Sigmoid colon (tissue), 4 donors: ENCODE results near the gene NDUFB4.

Source experiments
- CTCF ChIP-seq, 4 experiments: fragments of 450-650 bp in 3 of 4; fragments of 200-600 bp in 1 of 4; IDR thresholded peaks; one replicate each; pipeline ENCODE4 v1.5.1; 2016 to 2019; ENCODE audit warnings: antibody characterized with exemption in 4 of 4, mild to moderate bottlenecking in 3 of 4, moderate library complexity in 2 of 4
- POLR2AphosphoS5 ChIP-seq, 4 donors: sonication (generic); formaldehyde crosslinking; IDR thresholded peaks; one replicate each; pipeline ENCODE4 v1.6.1; 2017; ENCODE audit warnings: antibody characterized with exemption in 4 of 4

DNA sequence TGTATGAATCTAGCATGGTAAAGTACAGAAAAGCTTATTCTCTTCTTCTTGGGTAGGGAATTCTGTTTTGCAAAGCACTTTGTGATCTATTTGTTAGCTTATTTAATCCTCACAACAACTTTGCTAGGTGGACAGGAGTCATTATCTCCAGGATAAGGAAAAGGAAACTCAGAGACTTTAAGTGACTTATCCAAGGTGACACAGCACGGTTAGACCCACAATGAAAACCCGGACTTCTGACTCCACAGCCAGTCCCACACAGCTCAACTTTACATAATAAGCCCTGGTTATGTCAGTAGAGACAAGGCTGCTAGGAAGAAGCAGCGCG is 384 bp upstream of the NDUFB4 start:
- TF ChIP-seq CTCF (IDR thresholded peaks at IDR 0.05) (no peak), POLR2AphosphoS5 (IDR thresholded peaks at IDR 0.05) (no peak)
